Brain microvascular endothelial cell (primary cell): ENCODE data around the gene IL36RN.

Source experiments
- DNase-seq: peaks from one replicate; pipeline ENCODE4 v3.0.0-alpha.2; 2020
- H3K27ac ChIP-seq: fragments of 250-450 bp; sonication (Bioruptor Pico); 2 replicates; pipeline ENCODE4 v1.5.1; 2020; ENCODE audit warnings: mild to moderate bottlenecking, moderate library complexity
- H3K27me3 ChIP-seq: fragments of 250-450 bp; sonication (Bioruptor Pico); replicated peaks from 2 replicates; pipeline ENCODE4 v1.5.1; 2020; ENCODE audit warnings: mild to moderate bottlenecking
- H3K36me3 ChIP-seq: fragments of 250-450 bp; sonication (Bioruptor Pico); replicated peaks from 2 replicates; pipeline ENCODE4 v1.5.1; 2020; ENCODE audit warnings: mild to moderate bottlenecking
- H3K4me3 ChIP-seq: 2 replicates; pipeline ENCODE4 v1.5.1; 2011; ENCODE audit warnings: low read depth, mild to moderate bottlenecking, control low read depth, low read length, moderate library complexity
- CTCF ChIP-seq: IDR thresholded peaks from 2 replicates; pipeline ENCODE4 v1.5.1; 2011; ENCODE audit warnings: low read depth, mild to moderate bottlenecking, moderate library complexity, low read length, control low read depth, inconsistent platforms; ENCODE audit errors: missing control alignments
- in situ Hi-C: cut with HindIII; loops from 2 replicates; pipeline ENCODE4 v1.10.0; 2017; ENCODE audit warnings: low sequenced_read_pairs, low pct_ligation_motif_present

The IL36RN gene

GRCh38 chr2:113080134-113080533, 21.1 kb downstream of the IL36RN start:
- peak; percentile 21 for DNase-seq
- Histone ChIP-seq H3K27ac (no peak overlapping the region), H3K36me3 (no peaks in the 10 kb centered on the region), H3K4me3 (no peak overlapping the region), H3K27me3 (peaks cover 6% of the 10 kb centered on the region)
- peak; percentile 90 for TF ChIP-seq CTCF
- in situ Hi-C loops, result no loop called here

- no peaks in the 10 kb centered on the region for H3K36me3 ChIP-seq
- in situ Hi-C loops, result no loop called here
- no peak for DNase-seq
- no peak overlapping the region for H3K27ac ChIP-seq
- TF ChIP-seq CTCF, result no peak
- no peak overlapping the region for H3K4me3 ChIP-seq
- H3K27me3 ChIP-seq, result peaks cover 6% of the 10 kb centered on the region
Observed at GRCh38 chr2:113081488-113082210, 22.7 kb downstream of the IL36RN start.

GRCh38 chr2:113083296-113083695, 24.3 kb downstream of the IL36RN start:
- H3K27ac ChIP-seq, result no peak overlapping the region
- H3K36me3 ChIP-seq, result no peaks in the 10 kb centered on the region
- DNase-seq, result no peak
- peaks cover 9% of the 10 kb centered on the region for H3K27me3 ChIP-seq
- H3K4me3 ChIP-seq, result no peak overlapping the region
- no peak for TF ChIP-seq CTCF
- in situ Hi-C loops, result no loop called here

GRCh38 chr2:113084249-113085000, 25.4 kb downstream of the IL36RN start:
- Histone ChIP-seq H3K27me3 (peaks cover 11% of the 10 kb centered on the region), H3K27ac (no peak overlapping the region), H3K36me3 (no peaks in the 10 kb centered on the region), H3K4me3 (no peak overlapping the region)
- DNase-seq, result no peak
- peak; percentile 43 for TF ChIP-seq CTCF
- in situ Hi-C loops, result no loop called here

- no peak for DNase-seq
Observed at GRCh38 chr2:113085542-113085941, 26.5 kb downstream of the IL36RN start.

More at GRCh38 chr2:113085542-113085941, 26.5 kb downstream of the IL36RN start:
- in situ Hi-C loops, result no loop called here
- no peak overlapping the region for H3K4me3 ChIP-seq
- no peak overlapping the region for H3K27ac ChIP-seq
- TF ChIP-seq CTCF, result no peak
- no peaks in the 10 kb centered on the region for H3K36me3 ChIP-seq
- peaks cover 11% of the 10 kb centered on the region for H3K27me3 ChIP-seq
